Esophagus squamous epithelium (tissue), 5 donors: Measurements from ENCODE around the gene IPO11. TPM values are rescaled to one million over a fixed set of nuclear protein-coding genes. Genes with fewer than 3 reads are reported as not detected.

Experiments
- DNase-seq: peaks from one replicate; lab custom pipeline; 2025; lab: John Stamatoyannopoulos, UW
- H3K27ac ChIP-seq, 4 donors: fragments of 200-600 bp; sonication (generic); one replicate each; pipeline ENCODE4 v1.5.1; 2016 to 2019; ENCODE audit warnings: mild to moderate bottlenecking in 1 of 4
- H3K27me3 ChIP-seq, 4 donors: fragments of 200-600 bp; sonication (generic); 1 replicate in 3 of 4; 2 replicates in 1 of 4; pipeline versions ENCODE4 v1.5.1 to v1.6.0; 2017 to 2021; ENCODE audit warnings: antibody characterized with exemption in 1 of 4
- H3K36me3 ChIP-seq, 3 donors: fragments of 200-600 bp; sonication (generic); one replicate each; pipeline ENCODE4 v1.5.1; 2016 to 2019
- H3K4me1 ChIP-seq, 3 donors: fragments of 200-600 bp; sonication (generic); one replicate each; pipeline ENCODE4 v1.5.1; 2017 to 2019
- H3K4me3 ChIP-seq, 4 donors: fragments of 200-600 bp; sonication (generic); 1 replicate in 3 of 4; 2 replicates in 1 of 4; pipeline ENCODE4 v1.5.1; 2016 to 2019; ENCODE audit warnings: mild to moderate bottlenecking in 2 of 4, moderate library complexity in 1 of 4
- H3K9me3 ChIP-seq, 3 donors: fragments of 200-600 bp; sonication (generic); one replicate each; pipeline ENCODE4 v1.5.1; 2016 to 2019
- CTCF ChIP-seq, 6 experiments: fragments of 450-650 bp in 4 of 6; fragments of 200-600 bp in 2 of 6; sonication (generic) in 2 of 6; IDR thresholded peaks; one replicate each; pipeline ENCODE4 v1.5.1; 2016 to 2019; ENCODE audit warnings: antibody characterized with exemption in 6 of 6, mild to moderate bottlenecking in 4 of 6, moderate library complexity in 4 of 6
- POLR2A ChIP-seq, 4 donors: fragments of 450-650 bp; IDR thresholded peaks; one replicate each; pipeline ENCODE4 v1.6.1; 2017; ENCODE audit warnings: antibody characterized with exemption in 4 of 4, mild to moderate bottlenecking in 4 of 4, moderate library complexity in 3 of 4
- whole genome bisulfite sequencing, 2 donors: methylation state at CpG; one replicate each; pipeline ENCODE4 v1.1.5; 2018; 5-methylcytosine and 5-hydroxymethylcytosine counted together
- intact Hi-C: fragments of 100-400 bp; cut with DNase I; formaldehyde crosslinking; loops from one replicate; pipeline ENCODE4 v1.15.0; 2022
- total RNA-seq, 4 donors: library from RNA; depleted of rRNA; stranded (reverse); fragments of >200 nt; gene quantifications; one replicate each; pipeline ENCODE4 v1.1.0, GENCODE V29; 2016
- donor health status: DM: yes; HTN: yes; CAD: no.

Gene IPO11
- total RNA-seq, 4 donors from 2014 or later: 8.8 to 29.0 (median 20.3) TPM

- 60 to 75% methylated on average over 2 of the region's 2 CpGs for WGBS, 2 donors
- Histone ChIP-seq H3K9me3 (no peaks in the 10 kb centered on the region), H3K4me3 (no peak overlapping the region), H3K27me3 (no peaks in the 10 kb centered on the region), H3K36me3 (peaks cover 0 to 43% (median 0%) of the 10 kb centered on the region in 3 donors), H3K4me1 (no peaks in the 10 kb centered on the region), H3K27ac (no peak overlapping the region)
- intact Hi-C loops: no loop called here
- DNase-seq: no peak
- TF ChIP-seq POLR2A (IDR thresholded peaks at IDR 0.05) (no peak), CTCF (IDR thresholded peaks at IDR 0.05) (no peak)
These were observed 108.8 kb downstream of the IPO11 start for GRCh38 chr5:62521319-62521718.

- H3K27me3 ChIP-seq: no peaks in the 10 kb centered on the region
- DNase-seq: no peak
- H3K36me3 ChIP-seq: peaks cover 0 to 38% (median 0%) of the 10 kb centered on the region in 3 donors
- H3K9me3 ChIP-seq: no peaks in the 10 kb centered on the region
- TF ChIP-seq CTCF (IDR thresholded peaks at IDR 0.05) (no peak), POLR2A (IDR thresholded peaks at IDR 0.05) (no peak)
- no peak overlapping the region for H3K27ac ChIP-seq
- H3K4me1 ChIP-seq: no peaks in the 10 kb centered on the region
- WGBS, 2 donors: 96 to 100% methylated on average over 1 of the region's 1 CpG
- no peak overlapping the region for H3K4me3 ChIP-seq
- intact Hi-C loops: no loop called here
These were observed 110.2 kb downstream of the IPO11 start for GRCh38 chr5:62522811-62523210.

- WGBS, 2 donors: 92 to 94% methylated on average over 2 of the region's 2 CpGs
- DNase-seq: no peak
- intact Hi-C loops: no loop called here
- no peak overlapping the region for H3K27ac ChIP-seq
- H3K36me3 ChIP-seq: peaks cover 0 to 30% (median 0%) of the 10 kb centered on the region in 3 donors
- no peak for TF ChIP-seq POLR2A (IDR thresholded peaks at IDR 0.05)
- no peak for TF ChIP-seq CTCF (IDR thresholded peaks at IDR 0.05)
- H3K27me3 ChIP-seq: no peaks in the 10 kb centered on the region
- no peaks in the 10 kb centered on the region for H3K9me3 ChIP-seq
- no peak overlapping the region for H3K4me3 ChIP-seq
- no peaks in the 10 kb centered on the region for H3K4me1 ChIP-seq
These were observed 121.0 kb downstream of the IPO11 start for GRCh38 chr5:62533597-62533996.

GRCh38 chr5:62534461-62535236 lies 122.1 kb downstream of the IPO11 start:
- intact Hi-C loops: no loop called here
- no peak for DNase-seq
- no peak overlapping the region for H3K4me3 ChIP-seq
- WGBS, 2 donors: 48 to 49% methylated on average over 4 of the region's 4 CpGs
- H3K4me1 ChIP-seq: no peaks in the 10 kb centered on the region
- H3K9me3 ChIP-seq: no peaks in the 10 kb centered on the region
- H3K27me3 ChIP-seq: no peaks in the 10 kb centered on the region
- no peak overlapping the region for H3K27ac ChIP-seq
- peaks cover 0 to 40% (median 0%) of the 10 kb centered on the region in 3 donors for H3K36me3 ChIP-seq
- TF ChIP-seq POLR2A (IDR thresholded peaks at IDR 0.05) (no peak), CTCF (IDR thresholded peaks at IDR 0.05) (no peak)

GRCh38 chr5:62536232-62536631 lies 123.7 kb downstream of the IPO11 start:
- Histone ChIP-seq H3K4me3 (no peak overlapping the region), H3K27me3 (no peaks in the 10 kb centered on the region), H3K9me3 (no peaks in the 10 kb centered on the region), H3K4me1 (no peaks in the 10 kb centered on the region), H3K27ac (no peak overlapping the region), H3K36me3 (peaks cover 0 to 37% (median 0%) of the 10 kb centered on the region in 3 donors)
- TF ChIP-seq CTCF (IDR thresholded peaks at IDR 0.05) (no peak), POLR2A (IDR thresholded peaks at IDR 0.05) (no peak)
- DNase-seq: no peak
- intact Hi-C loops: no loop called here
- WGBS, 2 donors: 95 to 100% methylated on average over 2 of the region's 2 CpGs
